K562 (cell line): ENCODE measurements around the gene ITPR2.

Experiments used
- KLF16 ChIP-seq: IDR thresholded peaks from 2 replicates; pipeline ENCODE4 v1.6.1; 2016; ENCODE audit warnings: antibody characterized with exemption
- MTA2 ChIP-seq: fragments of 450-650 bp; IDR thresholded peaks from 2 replicates; pipeline ENCODE4 v1.6.1; 2016; ENCODE audit warnings: low read depth
- NFRKB ChIP-seq: fragments of 450-650 bp; IDR thresholded peaks from 2 replicates; pipeline ENCODE4 v1.6.1; 2016; ENCODE audit warnings: low read depth
- NR4A1 ChIP-seq, 2 experiments: fragments of 250-450 bp in 1 of 2; fragments of 450-650 bp in 1 of 2; sonication (Bioruptor Pico) in 1 of 2; IDR thresholded peaks; 2 replicates each; pipeline versions ENCODE4 v1.4.0 to v1.6.1; 2016 to 2020; ENCODE audit warnings: mild to moderate bottlenecking in 2 of 2, missing compliant biosample characterization in 1 of 2, missing genetic modification characterization in 1 of 2, moderate library complexity in 1 of 2
- PHF8 ChIP-seq: fragments of 200-600 bp; sonication (generic); IDR thresholded peaks from 2 replicates; pipeline ENCODE4 v1.6.1; 2012; ENCODE audit warnings: mixed run types, mild to moderate bottlenecking, inconsistent platforms, low read length, moderate library complexity, borderline replicate concordance
- TCF7L2 ChIP-seq: fragments of 150-350 bp; IDR thresholded peaks from 2 replicates; pipeline ENCODE4 v1.6.1; 2016; ENCODE audit warnings: low read depth, mild to moderate bottlenecking, low read length, moderate library complexity
- ZFP1 ChIP-seq: fragments of 450-650 bp; formaldehyde crosslinking; IDR thresholded peaks from 2 replicates; pipeline ENCODE4 v1.4.0; 2020; ENCODE audit warnings: mild to moderate bottlenecking, mixed read lengths
- ZNF24 ChIP-seq: fragments of 450-650 bp; IDR thresholded peaks from 2 replicates; pipeline ENCODE4 v1.6.1; 2016
- ZNF263 ChIP-seq: sonication (generic); formaldehyde crosslinking; IDR thresholded peaks from 2 replicates; pipeline ENCODE4 v1.8.0; 2022; ENCODE audit warnings: mild to moderate bottlenecking, missing genetic modification reagents, borderline replicate concordance
- TF ChIP-seq, protein P1 (sequence below): sonication (generic); formaldehyde crosslinking; IDR thresholded peaks from 2 replicates; pipeline ENCODE4 v1.8.1; 2023; ENCODE audit warnings: mild to moderate bottlenecking, missing genetic modification reagents
- TF ChIP-seq, protein P2 (sequence below), 3 experiments: IDR thresholded peaks in 2 of 3; conservative IDR thresholded peaks in 1 of 3; 2 replicates each; pipeline ENCODE4 v1.5.1; 2011 to 2012; ENCODE audit warnings: low read length in 3 of 3, mild to moderate bottlenecking in 3 of 3, control low read depth in 2 of 3, improper control_type of control experiment in 1 of 3, inconsistent platforms in 1 of 3, low read depth in 1 of 3, mixed read lengths in 1 of 3, moderate library complexity in 1 of 3; ENCODE audit not compliant: insufficient read depth in 2 of 3
- TF ChIP-seq, protein P3 (sequence below), 2 experiments: fragments of 450-650 bp; IDR thresholded peaks; 2 replicates each; pipeline ENCODE4 v1.6.1; 2016; ENCODE audit warnings: mild to moderate bottlenecking in 2 of 2, borderline replicate concordance in 1 of 2, low read depth in 1 of 2, moderate library complexity in 1 of 2
- TF ChIP-seq, protein P4 (sequence below), 2 experiments: fragments of 450-650 bp; conservative IDR thresholded peaks; 2 replicates each; pipeline ENCODE4 v1.6.1; 2017; ENCODE audit warnings: mild to moderate bottlenecking in 2 of 2, moderate library complexity in 2 of 2

DNA sequence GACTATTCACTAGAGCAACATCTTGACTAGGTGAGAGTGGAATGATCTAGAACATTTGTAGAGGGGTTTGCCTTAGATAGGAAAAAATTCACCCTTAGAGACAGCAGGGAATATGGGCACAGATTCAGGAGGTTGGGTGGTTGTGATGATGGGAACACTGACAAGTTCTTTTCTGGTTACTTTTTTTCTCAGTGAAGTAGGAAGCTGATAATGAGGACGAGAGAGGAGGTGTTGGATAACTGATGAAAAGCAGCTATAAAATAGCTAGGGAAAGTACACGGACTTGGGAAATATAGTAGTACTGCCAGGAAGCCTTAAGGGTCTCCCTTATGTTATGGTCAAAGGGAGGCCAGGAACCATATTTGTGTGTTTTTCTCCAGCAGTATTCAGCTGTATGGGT lies 387.1 kb downstream of the ITPR2 start:
- TF ChIP-seq TCF7L2 (no peak), ZNF263 (CRISPR knock-in tag) (no peak), NR4A1 (CRISPR knock-in tag; IDR thresholded peaks at IDR 0.05) (no peak), NR4A1 (tag; IDR thresholded peaks at IDR 0.05) (no peak), ZFP1 (CRISPR knock-in tag) (no peak), KLF16 (no peak), PHF8 (no peak), ZNF24 (no peak), NFRKB (no peak), MTA2 (no peak)
- TF ChIP-seq, protein P1, sequence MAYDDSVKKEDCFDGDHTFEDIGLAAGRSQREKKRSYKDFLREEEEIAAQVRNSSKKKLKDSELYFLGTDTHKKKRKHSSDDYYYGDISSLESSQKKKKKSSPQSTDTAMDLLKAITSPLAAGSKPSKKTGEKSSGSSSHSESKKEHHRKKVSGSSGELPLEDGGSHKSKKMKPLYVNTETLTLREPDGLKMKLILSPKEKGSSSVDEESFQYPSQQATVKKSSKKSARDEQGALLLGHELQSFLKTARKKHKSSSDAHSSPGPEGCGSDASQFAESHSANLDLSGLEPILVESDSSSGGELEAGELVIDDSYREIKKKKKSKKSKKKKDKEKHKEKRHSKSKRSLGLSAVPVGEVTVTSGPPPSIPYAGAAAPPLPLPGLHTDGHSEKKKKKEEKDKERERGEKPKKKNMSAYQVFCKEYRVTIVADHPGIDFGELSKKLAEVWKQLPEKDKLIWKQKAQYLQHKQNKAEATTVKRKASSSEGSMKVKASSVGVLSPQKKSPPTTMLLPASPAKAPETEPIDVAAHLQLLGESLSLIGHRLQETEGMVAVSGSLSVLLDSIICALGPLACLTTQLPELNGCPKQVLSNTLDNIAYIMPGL (CRISPR knock-in tag), result no peak
- TF ChIP-seq, protein P2, sequence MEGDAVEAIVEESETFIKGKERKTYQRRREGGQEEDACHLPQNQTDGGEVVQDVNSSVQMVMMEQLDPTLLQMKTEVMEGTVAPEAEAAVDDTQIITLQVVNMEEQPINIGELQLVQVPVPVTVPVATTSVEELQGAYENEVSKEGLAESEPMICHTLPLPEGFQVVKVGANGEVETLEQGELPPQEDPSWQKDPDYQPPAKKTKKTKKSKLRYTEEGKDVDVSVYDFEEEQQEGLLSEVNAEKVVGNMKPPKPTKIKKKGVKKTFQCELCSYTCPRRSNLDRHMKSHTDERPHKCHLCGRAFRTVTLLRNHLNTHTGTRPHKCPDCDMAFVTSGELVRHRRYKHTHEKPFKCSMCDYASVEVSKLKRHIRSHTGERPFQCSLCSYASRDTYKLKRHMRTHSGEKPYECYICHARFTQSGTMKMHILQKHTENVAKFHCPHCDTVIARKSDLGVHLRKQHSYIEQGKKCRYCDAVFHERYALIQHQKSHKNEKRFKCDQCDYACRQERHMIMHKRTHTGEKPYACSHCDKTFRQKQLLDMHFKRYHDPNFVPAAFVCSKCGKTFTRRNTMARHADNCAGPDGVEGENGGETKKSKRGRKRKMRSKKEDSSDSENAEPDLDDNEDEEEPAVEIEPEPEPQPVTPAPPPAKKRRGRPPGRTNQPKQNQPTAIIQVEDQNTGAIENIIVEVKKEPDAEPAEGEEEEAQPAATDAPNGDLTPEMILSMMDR (IDR thresholded peaks at IDR 0.05 in 2 of 3, conservative IDR thresholded peaks at IDR 0.05 in 1 of 3; ENCODE audit: insufficient read depth in 2 of 3, low read depth in 1 of 3, low read length in 3 of 3), result no peak
- TF ChIP-seq, protein P3, sequence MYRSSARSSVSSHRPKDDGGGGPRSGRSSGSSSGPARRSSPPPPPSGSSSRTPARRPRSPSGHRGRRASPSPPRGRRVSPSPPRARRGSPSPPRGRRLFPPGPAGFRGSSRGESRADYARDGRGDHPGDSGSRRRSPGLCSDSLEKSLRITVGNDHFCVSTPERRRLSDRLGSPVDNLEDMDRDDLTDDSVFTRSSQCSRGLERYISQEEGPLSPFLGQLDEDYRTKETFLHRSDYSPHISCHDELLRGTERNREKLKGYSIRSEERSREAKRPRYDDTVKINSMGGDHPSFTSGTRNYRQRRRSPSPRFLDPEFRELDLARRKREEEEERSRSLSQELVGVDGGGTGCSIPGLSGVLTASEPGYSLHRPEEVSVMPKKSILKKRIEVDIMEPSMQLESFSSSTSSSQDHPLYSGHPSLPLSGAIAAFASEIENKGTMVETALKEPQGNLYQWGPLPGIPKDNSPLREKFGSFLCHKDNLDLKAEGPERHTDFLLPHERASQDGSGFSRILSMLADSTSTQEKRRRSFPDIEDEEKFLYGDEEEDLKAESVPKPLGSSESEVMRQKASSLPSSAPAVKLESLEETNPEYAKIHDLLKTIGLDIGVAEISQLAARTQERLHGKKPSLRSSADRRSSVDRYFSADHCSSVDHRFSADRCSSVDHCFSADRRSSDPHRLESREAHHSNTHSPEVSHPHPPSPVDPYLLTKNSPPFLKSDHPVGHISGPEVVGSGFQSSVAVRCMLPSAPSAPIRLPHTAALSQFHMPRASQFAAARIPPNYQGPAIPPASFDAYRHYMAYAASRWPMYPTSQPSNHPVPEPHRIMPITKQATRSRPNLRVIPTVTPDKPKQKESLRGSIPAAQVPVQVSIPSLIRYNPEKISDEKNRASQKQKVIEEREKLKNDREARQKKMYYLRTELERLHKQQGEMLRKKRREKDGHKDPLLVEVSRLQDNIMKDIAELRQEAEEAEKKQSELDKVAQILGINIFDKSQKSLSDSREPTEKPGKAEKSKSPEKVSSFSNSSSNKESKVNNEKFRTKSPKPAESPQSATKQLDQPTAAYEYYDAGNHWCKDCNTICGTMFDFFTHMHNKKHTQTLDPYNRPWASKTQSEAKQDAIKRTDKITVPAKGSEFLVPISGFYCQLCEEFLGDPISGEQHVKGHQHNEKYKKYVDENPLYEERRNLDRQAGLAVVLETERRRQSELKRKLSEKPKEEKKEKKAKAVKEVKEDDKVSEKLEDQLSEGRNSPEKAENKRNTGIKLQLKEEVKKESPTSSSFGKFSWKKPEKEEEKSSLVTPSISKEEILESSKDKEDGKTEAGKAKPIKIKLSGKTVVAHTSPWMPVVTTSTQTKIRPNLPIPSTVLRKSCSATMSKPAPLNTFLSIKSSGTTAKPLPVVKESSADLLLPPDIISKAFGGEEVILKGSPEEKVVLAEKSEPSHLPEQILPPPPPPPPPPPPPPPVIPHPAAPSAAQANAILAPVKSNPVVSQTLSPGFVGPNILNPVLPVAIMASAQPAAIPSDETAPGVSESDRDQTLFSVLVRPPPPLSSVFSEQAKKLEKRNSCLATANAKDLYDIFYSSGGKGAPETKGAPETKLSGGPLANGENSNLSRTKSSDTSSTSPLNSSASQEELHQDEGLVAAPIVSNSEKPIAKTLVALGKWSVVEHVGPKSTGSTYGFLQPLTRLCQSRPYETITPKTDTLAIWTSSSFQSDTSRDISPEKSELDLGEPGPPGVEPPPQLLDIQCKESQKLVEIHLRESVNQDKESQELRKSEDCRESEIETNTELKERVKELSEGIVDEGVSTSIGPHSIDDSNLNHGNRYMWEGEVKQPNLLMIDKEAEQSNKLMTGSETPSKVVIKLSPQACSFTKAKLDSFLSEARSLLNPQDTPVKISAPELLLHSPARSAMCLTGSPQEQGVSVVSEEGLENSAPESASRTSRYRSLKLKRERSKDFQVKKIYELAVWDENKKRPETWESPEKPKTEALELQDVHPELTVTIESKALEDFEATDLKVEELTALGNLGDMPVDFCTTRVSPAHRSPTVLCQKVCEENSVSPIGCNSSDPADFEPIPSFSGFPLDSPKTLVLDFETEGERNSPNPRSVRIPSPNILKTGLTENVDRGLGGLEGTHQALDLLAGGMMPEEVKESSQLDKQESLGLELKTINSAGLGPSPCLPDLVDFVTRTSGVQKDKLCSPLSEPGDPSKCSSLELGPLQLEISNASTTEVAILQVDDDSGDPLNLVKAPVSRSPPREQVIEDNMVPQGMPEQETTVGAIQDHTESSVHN (IDR thresholded peaks at IDR 0.05; ENCODE audit: borderline replicate concordance in 1 of 2, low read depth in 1 of 2), result no peak
- TF ChIP-seq, protein P4, sequence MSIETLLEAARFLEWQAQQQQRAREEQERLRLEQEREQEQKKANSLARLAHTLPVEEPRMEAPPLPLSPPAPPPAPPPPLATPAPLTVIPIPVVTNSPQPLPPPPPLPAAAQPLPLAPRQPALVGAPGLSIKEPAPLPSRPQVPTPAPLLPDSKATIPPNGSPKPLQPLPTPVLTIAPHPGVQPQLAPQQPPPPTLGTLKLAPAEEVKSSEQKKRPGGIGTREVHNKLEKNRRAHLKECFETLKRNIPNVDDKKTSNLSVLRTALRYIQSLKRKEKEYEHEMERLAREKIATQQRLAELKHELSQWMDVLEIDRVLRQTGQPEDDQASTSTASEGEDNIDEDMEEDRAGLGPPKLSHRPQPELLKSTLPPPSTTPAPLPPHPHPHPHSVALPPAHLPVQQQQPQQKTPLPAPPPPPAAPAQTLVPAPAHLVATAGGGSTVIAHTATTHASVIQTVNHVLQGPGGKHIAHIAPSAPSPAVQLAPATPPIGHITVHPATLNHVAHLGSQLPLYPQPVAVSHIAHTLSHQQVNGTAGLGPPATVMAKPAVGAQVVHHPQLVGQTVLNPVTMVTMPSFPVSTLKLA (conservative IDR thresholded peaks at IDR 0.05), result no peak
